ENCODE results near the gene GREB1L.

The GREB1L gene

DNA sequence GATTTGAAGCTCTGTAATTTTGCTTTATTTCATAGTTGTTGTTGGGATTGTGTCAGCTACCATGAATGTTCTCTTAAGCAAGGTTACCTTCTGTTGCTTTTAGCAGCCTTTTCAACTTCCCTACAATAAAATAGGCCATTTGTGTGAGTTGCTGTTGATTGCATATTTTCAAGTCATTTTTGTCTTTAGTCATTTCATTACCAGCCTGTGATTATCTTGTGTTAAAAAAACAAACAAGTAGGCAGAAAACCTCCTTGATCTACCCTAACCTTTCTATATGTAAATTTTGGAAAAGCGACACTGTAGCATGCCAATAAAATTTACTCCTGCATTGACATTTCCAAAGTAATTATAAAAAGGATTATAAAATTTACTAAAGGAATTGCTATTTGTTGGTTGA lies 19.3 kb downstream of the GREB1L start:
- TF ChIP-seq CTCF (IDR thresholded peaks at IDR 0.05; ENCODE audit: insufficient read depth, low read depth, low read length, missing control alignments): no peak
- H3K4me3 ChIP-seq (ENCODE audit: low read length): no peak overlapping the region
- no peak for DNase-seq (ENCODE audit: low read depth)

GRCh38 chr18:21262244-21262643 lies 20.2 kb downstream of the GREB1L start:
- TF ChIP-seq CTCF (IDR thresholded peaks at IDR 0.05; ENCODE audit: insufficient read depth, low read depth, low read length, missing control alignments): no peak
- H3K4me3 ChIP-seq (ENCODE audit: low read length): no peak overlapping the region
- no peak for DNase-seq (ENCODE audit: low read depth)

- no peak overlapping the region for H3K4me3 ChIP-seq (ENCODE audit: low read length)
- no peak for TF ChIP-seq CTCF (IDR thresholded peaks at IDR 0.05; ENCODE audit: insufficient read depth, low read depth, low read length, missing control alignments)
- peak; percentile 15 for DNase-seq (ENCODE audit: low read depth)
Observed at GRCh38 chr18:21262979-21263378, 20.9 kb downstream of the GREB1L start.

DNA sequence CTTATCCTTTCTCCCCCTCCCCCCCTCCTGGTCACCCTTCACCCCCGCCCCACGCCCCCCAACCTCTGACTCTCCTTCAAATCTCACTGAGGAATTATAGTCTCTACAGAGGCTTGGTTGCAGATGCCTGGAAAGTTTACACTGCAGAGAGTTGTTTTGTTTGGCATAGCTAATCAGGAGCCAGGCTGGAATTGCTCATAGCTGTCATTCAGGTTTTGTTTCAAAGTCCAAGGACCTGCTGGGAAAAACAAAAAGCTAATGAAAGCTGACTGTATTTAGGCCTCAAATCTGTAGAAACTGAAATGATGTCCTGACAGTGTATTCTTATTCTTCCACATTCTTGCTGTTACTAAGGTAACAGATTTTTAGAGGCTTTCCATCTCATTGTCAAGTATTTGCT lies 22.6 kb downstream of the GREB1L start:
- no peak for TF ChIP-seq CTCF (IDR thresholded peaks at IDR 0.05; ENCODE audit: insufficient read depth, low read depth, low read length, missing control alignments)
- DNase-seq (ENCODE audit: low read depth): peak; percentile 67
- no peak overlapping the region for H3K4me3 ChIP-seq (ENCODE audit: low read length)

- no peak for DNase-seq (ENCODE audit: low read depth)
Observed at GRCh38 chr18:21265971-21266673, 24.1 kb downstream of the GREB1L start.

GRCh38 chr18:21267400-21267799 lies 25.4 kb downstream of the GREB1L start:
- no peak for DNase-seq (ENCODE audit: low read depth)
- H3K4me3 ChIP-seq (ENCODE audit: low read length): no peak overlapping the region
- no peak for TF ChIP-seq CTCF (IDR thresholded peaks at IDR 0.05; ENCODE audit: insufficient read depth, low read depth, low read length, missing control alignments)

More at GRCh38 chr18:21265971-21266673, 24.1 kb downstream of the GREB1L start:
- no peak for TF ChIP-seq CTCF (IDR thresholded peaks at IDR 0.05; ENCODE audit: insufficient read depth, low read depth, low read length, missing control alignments)
- H3K4me3 ChIP-seq (ENCODE audit: low read length): no peak overlapping the region

DNA sequence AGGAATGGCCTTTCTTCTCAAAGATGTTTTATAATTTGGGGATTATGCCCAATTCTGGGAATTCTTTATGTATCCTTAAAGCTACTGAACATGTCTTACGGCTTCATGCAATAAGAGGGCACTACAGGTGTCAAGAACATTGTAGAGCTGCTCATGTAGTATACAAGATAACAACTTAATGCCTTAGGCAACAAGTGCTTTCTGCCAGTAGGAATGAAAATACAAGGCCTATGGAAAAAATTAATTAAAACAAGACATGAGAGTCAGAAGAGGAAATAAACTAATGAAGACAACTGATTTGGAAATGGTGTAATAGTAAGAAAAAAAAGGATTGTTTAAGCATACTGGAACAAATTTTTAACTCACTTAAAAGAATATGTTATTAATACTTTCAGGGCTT lies 27.3 kb downstream of the GREB1L start:
- H3K4me3 ChIP-seq (ENCODE audit: low read length): no peak overlapping the region
- no peak for TF ChIP-seq CTCF (IDR thresholded peaks at IDR 0.05; ENCODE audit: insufficient read depth, low read depth, low read length, missing control alignments)
- no peak for DNase-seq (ENCODE audit: low read depth)

All from epithelial cell of esophagus (primary cell).